Neutrophil (primary cell): ENCODE results near the gene EGFR.

Source experiments
- H3K27ac ChIP-seq: fragments of 200-600 bp; sonication (generic); 2 replicates; pipeline ENCODE4 v1.5.1; 2016; ENCODE audit warnings: mild to moderate bottlenecking, moderate library complexity
- H3K27me3 ChIP-seq: fragments of 200-600 bp; sonication (generic); 2 replicates; pipeline ENCODE4 v1.6.0; 2016; ENCODE audit warnings: mild to moderate bottlenecking
- H3K36me3 ChIP-seq: fragments of 200-600 bp; sonication (generic); 2 replicates; pipeline ENCODE4 v1.5.1; 2017
- H3K4me1 ChIP-seq, 2 experiments: fragments of 200-600 bp in 1 of 2; sonication (generic) in 1 of 2; 1 replicate in 1 of 2; 2 replicates in 1 of 2; pipeline versions ENCODE4 v1.5.1 to v1.6.1; 2013 to 2016; ENCODE audit warnings: low read depth in 1 of 2, low read length in 1 of 2, mild to moderate bottlenecking in 1 of 2, moderate library complexity in 1 of 2; ENCODE audit not compliant: control insufficient read depth in 1 of 2, insufficient read depth in 1 of 2
- H3K4me3 ChIP-seq, 2 experiments: fragments of 200-600 bp in 1 of 2; sonication (generic) in 1 of 2; 1 replicate in 1 of 2; 2 replicates in 1 of 2; pipeline ENCODE4 v1.5.1; 2013 to 2016; ENCODE audit warnings: low read depth in 1 of 2, low read length in 1 of 2, mild to moderate bottlenecking in 1 of 2, moderate library complexity in 1 of 2
- H3K9me3 ChIP-seq: fragments of 200-600 bp; sonication (generic); 2 replicates; pipeline ENCODE4 v1.5.1; 2016
- CTCF ChIP-seq: fragments of 200-600 bp; sonication (generic); IDR thresholded peaks from 2 replicates; pipeline ENCODE4 v1.5.1; 2016; ENCODE audit warnings: antibody characterized with exemption

Gene EGFR

GRCh38 chr7:55043691-55044370 is 25.0 kb downstream of the EGFR start:
- H3K27me3 ChIP-seq, result no peaks in the 10 kb centered on the region
- H3K27ac ChIP-seq, result no peak overlapping the region
- H3K4me3 ChIP-seq, result no peak overlapping the region
- no peaks in the 10 kb centered on the region for H3K9me3 ChIP-seq
- H3K4me1 ChIP-seq, result no peaks in the 10 kb centered on the region
- no peak for TF ChIP-seq CTCF
- no peaks in the 10 kb centered on the region for H3K36me3 ChIP-seq

GRCh38 chr7:55044371-55044717 is 25.5 kb downstream of the EGFR start:
- H3K9me3 ChIP-seq, result no peaks in the 10 kb centered on the region
- no peak for TF ChIP-seq CTCF
- H3K4me1 ChIP-seq, result no peaks in the 10 kb centered on the region
- no peaks in the 10 kb centered on the region for H3K27me3 ChIP-seq
- no peak overlapping the region for H3K4me3 ChIP-seq
- no peak overlapping the region for H3K27ac ChIP-seq
- no peaks in the 10 kb centered on the region for H3K36me3 ChIP-seq

GRCh38 chr7:55044791-55045190 is 26.0 kb downstream of the EGFR start:
- Histone ChIP-seq H3K4me3 (no peak overlapping the region), H3K27me3 (no peaks in the 10 kb centered on the region), H3K9me3 (no peaks in the 10 kb centered on the region), H3K36me3 (no peaks in the 10 kb centered on the region), H3K4me1 (no peaks in the 10 kb centered on the region), H3K27ac (no peak overlapping the region)
- TF ChIP-seq CTCF, result no peak

- H3K4me1 ChIP-seq, result no peaks in the 10 kb centered on the region
- TF ChIP-seq CTCF, result no peak
- H3K27ac ChIP-seq, result no peak overlapping the region
- no peaks in the 10 kb centered on the region for H3K9me3 ChIP-seq
- no peaks in the 10 kb centered on the region for H3K36me3 ChIP-seq
- no peak overlapping the region for H3K4me3 ChIP-seq
- H3K27me3 ChIP-seq, result no peaks in the 10 kb centered on the region
These were observed 27.9 kb downstream of the EGFR start for GRCh38 chr7:55046582-55047342.

- no peak overlapping the region for H3K27ac ChIP-seq
- no peak for TF ChIP-seq CTCF
- H3K27me3 ChIP-seq, result no peaks in the 10 kb centered on the region
- H3K9me3 ChIP-seq, result no peaks in the 10 kb centered on the region
- H3K4me3 ChIP-seq, result no peak overlapping the region
- no peaks in the 10 kb centered on the region for H3K4me1 ChIP-seq
- H3K36me3 ChIP-seq, result no peaks in the 10 kb centered on the region
These were observed 29.5 kb downstream of the EGFR start for GRCh38 chr7:55048221-55048859.
